ENCODE data around the gene MFAP3L. TPM values are rescaled to one million over a fixed set of nuclear protein-coding genes. Genes with fewer than 3 reads are reported as not detected.

Gene MFAP3L
- total RNA-seq, 1 experiment from 2014 or later = 6.8 TPM

- intact Hi-C loops (cut with micrococcal nuclease; ENCODE audit: unreplicated experiment) = no loop called here
- CTCF ChIA-PET = no interaction called here
- Mint-ChIP-seq H3K27ac (ENCODE audit: unreplicated experiment) (no peak overlapping the region), H3K4me1 (ENCODE audit: low read depth, unreplicated experiment) (no peaks in the 10 kb centered on the region), H3K4me3 (ENCODE audit: low read depth, unreplicated experiment) (no peak overlapping the region), H3K9me3 (ENCODE audit: low read depth, unreplicated experiment) (no peaks in the 10 kb centered on the region), H3K36me3 (ENCODE audit: insufficient read depth, unreplicated experiment) (no peaks in the 10 kb centered on the region), H3K27me3 (ENCODE audit: unreplicated experiment) (no peaks in the 10 kb centered on the region)
- TF ChIP-seq CTCF (IDR thresholded peaks at IDR 0.05; ENCODE audit: unreplicated experiment) = no peak
- BruUV-seq (replicated peaks) = no TSS peak
- DNase-seq = no peak
Measured at GRCh38 chr4:169959254-169959653, 66.9 kb downstream of the MFAP3L start.

- H3K27me3 Mint-ChIP-seq (ENCODE audit: unreplicated experiment) = no peaks in the 10 kb centered on the region
- intact Hi-C loops (cut with micrococcal nuclease; ENCODE audit: unreplicated experiment) = no loop called here
- no peaks in the 10 kb centered on the region for H3K36me3 Mint-ChIP-seq (ENCODE audit: insufficient read depth, unreplicated experiment)
- no peaks in the 10 kb centered on the region for H3K4me1 Mint-ChIP-seq (ENCODE audit: low read depth, unreplicated experiment)
- TF ChIP-seq CTCF (IDR thresholded peaks at IDR 0.05; ENCODE audit: unreplicated experiment) = no peak
- CTCF ChIA-PET = no interaction called here
- DNase-seq = no peak
- H3K27ac Mint-ChIP-seq (ENCODE audit: unreplicated experiment) = no peak overlapping the region
- no TSS peak for BruUV-seq (replicated peaks)
- H3K4me3 Mint-ChIP-seq (ENCODE audit: low read depth, unreplicated experiment) = no peak overlapping the region
- H3K9me3 Mint-ChIP-seq (ENCODE audit: low read depth, unreplicated experiment) = no peaks in the 10 kb centered on the region
Measured at GRCh38 chr4:169958629-169959028, 67.6 kb downstream of the MFAP3L start.

- CTCF ChIA-PET = no interaction called here
- Mint-ChIP-seq H3K4me3 (ENCODE audit: low read depth, unreplicated experiment) (no peak overlapping the region), H3K4me1 (ENCODE audit: low read depth, unreplicated experiment) (no peaks in the 10 kb centered on the region), H3K9me3 (ENCODE audit: low read depth, unreplicated experiment) (no peaks in the 10 kb centered on the region), H3K27ac (ENCODE audit: unreplicated experiment) (no peak overlapping the region), H3K27me3 (ENCODE audit: unreplicated experiment) (no peaks in the 10 kb centered on the region), H3K36me3 (ENCODE audit: insufficient read depth, unreplicated experiment) (no peaks in the 10 kb centered on the region)
- TF ChIP-seq CTCF (IDR thresholded peaks at IDR 0.05; ENCODE audit: unreplicated experiment) = no peak
- DNase-seq = no peak
- intact Hi-C loops (cut with micrococcal nuclease; ENCODE audit: unreplicated experiment) = no loop called here
- BruUV-seq (replicated peaks) = no TSS peak
Measured at GRCh38 chr4:169957785-169958184, 68.4 kb downstream of the MFAP3L start.

- Mint-ChIP-seq H3K4me1 (ENCODE audit: low read depth, unreplicated experiment) (no peaks in the 10 kb centered on the region), H3K27me3 (ENCODE audit: unreplicated experiment) (no peaks in the 10 kb centered on the region), H3K9me3 (ENCODE audit: low read depth, unreplicated experiment) (no peaks in the 10 kb centered on the region), H3K36me3 (ENCODE audit: insufficient read depth, unreplicated experiment) (no peaks in the 10 kb centered on the region), H3K4me3 (ENCODE audit: low read depth, unreplicated experiment) (no peak overlapping the region), H3K27ac (ENCODE audit: unreplicated experiment) (no peak overlapping the region)
- TF ChIP-seq CTCF (IDR thresholded peaks at IDR 0.05; ENCODE audit: unreplicated experiment) = no peak
- intact Hi-C loops (cut with micrococcal nuclease; ENCODE audit: unreplicated experiment) = no loop called here
- no TSS peak for BruUV-seq (replicated peaks)
- CTCF ChIA-PET = no interaction called here
- no peak for DNase-seq
Measured at GRCh38 chr4:169956091-169956843, 69.9 kb downstream of the MFAP3L start.

Measured in Calu3 (cell line).